ENCODE measurements around the gene PHOSPHO2. TPM values are rescaled to one million over a fixed set of nuclear protein-coding genes. Genes with fewer than 3 reads are reported as not detected.
A peak's percentile ranks its signal among the peaks of the same experiment; 100 is the strongest.

The PHOSPHO2 gene, protein sequence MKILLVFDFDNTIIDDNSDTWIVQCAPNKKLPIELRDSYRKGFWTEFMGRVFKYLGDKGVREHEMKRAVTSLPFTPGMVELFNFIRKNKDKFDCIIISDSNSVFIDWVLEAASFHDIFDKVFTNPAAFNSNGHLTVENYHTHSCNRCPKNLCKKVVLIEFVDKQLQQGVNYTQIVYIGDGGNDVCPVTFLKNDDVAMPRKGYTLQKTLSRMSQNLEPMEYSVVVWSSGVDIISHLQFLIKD
- 1 to 10 TPM; 2.6 to 3.4 TPM for total RNA-seq

DNA sequence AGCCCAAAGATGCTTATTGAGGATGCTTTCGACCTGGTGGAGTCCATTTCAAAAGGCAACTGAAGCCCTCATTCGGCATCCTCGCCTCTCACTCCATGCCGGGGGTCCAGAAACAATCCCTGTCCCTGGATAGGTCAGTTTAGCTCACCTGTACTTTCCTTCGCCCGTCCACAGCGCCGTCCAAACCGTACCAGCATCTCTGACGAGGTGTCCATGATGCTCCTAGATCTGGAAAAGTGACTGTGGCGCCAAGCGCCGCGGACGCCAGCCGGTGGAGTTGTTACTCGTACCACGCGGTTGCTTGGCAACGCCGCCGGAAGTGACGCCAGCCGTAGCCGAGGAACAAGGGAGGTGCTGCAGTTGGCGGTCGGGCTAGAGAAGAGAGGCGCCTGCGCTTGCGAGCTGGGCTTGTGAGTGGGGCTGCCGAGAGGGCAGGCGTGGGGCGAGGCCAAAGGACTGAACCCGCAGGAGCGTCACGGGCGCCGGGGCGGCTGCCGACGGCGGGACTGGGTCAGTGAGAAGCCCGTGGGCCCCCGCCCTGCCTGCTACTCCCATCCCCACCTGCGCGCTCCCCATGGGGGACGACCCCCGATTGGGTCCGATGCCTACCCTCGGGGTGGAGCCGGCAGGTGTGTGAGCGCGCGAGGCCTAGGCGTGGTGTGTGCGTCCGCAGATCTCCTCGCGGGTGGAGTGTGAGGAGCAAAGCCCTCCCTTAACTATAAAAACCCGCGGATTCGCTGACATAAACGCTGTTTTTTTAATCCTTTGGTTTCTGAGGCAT lies at the start of gene PHOSPHO2, which contains the start of gene CFAP210:
TSS of gene PHOSPHO2 (plus strand) at position 357 of the 781 bp plus-strand sequence. CDS start 6,503 bp downstream, outside the sequence.
TSS of gene CFAP210 (minus strand) at position 293 of the 781 bp plus-strand sequence. CDS start at position 215, 78 bp downstream.
- DNase-seq, result peak; percentile 99
- Mint-ChIP-seq H3K4me3 (peak within 1 kb of the TSS; percentile 90), H3K9me3 (peaks cover 15% of the 10 kb centered on the region), H3K4me1 (ENCODE audit: low read depth) (peaks cover 16% of the 10 kb centered on the region), H3K36me3 (peaks cover 20% of the 10 kb centered on the region), H3K27me3 (peaks cover 6% of the 10 kb centered on the region), H3K27ac (peak within 1 kb of the TSS; percentile 68)
- intact Hi-C loops (cut with micrococcal nuclease), result loop anchor here (1.0 to 5.0 kb wide), 5 partner anchors 11 to 168 kb away; partner anchors contain the start of genes PPIG, SSB and UBR3
- ChIA-PET POLR2A (interaction anchor here (0.7 to 1.6 kb wide), 3 partner anchors 11 to 109 kb away, joined by 3 to 9 read pairs (median 4); partner anchors contain the start of gene SSB), CTCF (interaction anchor here (0.6 to 1.8 kb wide), 3 partner anchors 11 to 41 kb away, joined by 3 to 7 read pairs (median 3); no protein-coding TSS in a partner anchor)

DNA sequence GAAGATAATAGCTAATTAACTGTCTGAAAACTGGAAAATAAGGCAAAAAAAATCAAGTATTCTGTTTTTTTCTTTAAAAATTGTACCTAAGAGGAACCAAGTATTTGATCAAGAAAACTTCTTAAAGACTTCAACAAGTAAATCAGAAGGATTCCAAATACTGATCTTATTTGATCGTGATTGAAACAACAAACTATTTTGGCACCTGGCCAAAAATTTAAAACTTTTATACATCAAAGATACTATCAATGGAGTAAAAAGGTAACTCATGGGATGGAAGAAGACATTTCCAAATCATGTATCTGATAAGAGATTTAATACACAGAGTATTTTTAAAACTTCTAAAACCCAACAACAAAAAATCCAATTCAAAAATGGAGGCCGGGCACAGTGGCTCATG lies 46.8 kb upstream of the PHOSPHO2 start:
- H3K27me3 Mint-ChIP-seq, result peaks cover 4% of the 10 kb centered on the region
- ChIA-PET CTCF (no interaction called here), POLR2A (no interaction called here)
- no peak overlapping the region for H3K4me3 Mint-ChIP-seq
- no peak for DNase-seq
- H3K27ac Mint-ChIP-seq, result no peak overlapping the region
- H3K4me1 Mint-ChIP-seq (ENCODE audit: low read depth), result no peaks in the 10 kb centered on the region
- intact Hi-C loops (cut with micrococcal nuclease), result no loop called here
- H3K9me3 Mint-ChIP-seq, result peaks cover 2% of the 10 kb centered on the region
- H3K36me3 Mint-ChIP-seq, result no peaks in the 10 kb centered on the region

DNA sequence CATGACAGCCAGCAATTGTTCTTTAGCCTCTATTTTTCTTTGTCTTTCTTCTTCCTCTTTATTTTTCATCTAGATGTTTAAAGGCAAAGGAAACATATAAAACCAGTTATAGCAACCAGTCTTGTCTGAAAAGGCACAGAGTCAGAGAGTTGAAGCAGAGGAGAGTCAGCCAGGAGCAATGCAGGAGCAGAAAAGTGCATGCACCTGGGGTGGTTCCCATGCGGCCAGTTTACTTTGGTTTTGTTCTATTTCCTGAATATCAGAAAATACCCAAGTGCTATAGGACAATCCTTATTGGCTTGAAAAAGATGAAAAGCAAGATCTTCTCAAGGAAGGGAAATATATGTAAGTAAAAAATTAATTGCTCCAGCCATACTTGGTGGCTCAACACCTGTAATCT lies 45.0 kb upstream of the PHOSPHO2 start:
- intact Hi-C loops (cut with micrococcal nuclease), result no loop called here
- ChIA-PET POLR2A (no interaction called here), CTCF (no interaction called here)
- DNase-seq, result no peak
- Mint-ChIP-seq H3K27ac (no peak overlapping the region), H3K9me3 (peaks cover 2% of the 10 kb centered on the region), H3K36me3 (no peaks in the 10 kb centered on the region), H3K4me1 (ENCODE audit: low read depth) (no peaks in the 10 kb centered on the region), H3K4me3 (no peak overlapping the region), H3K27me3 (peaks cover 6% of the 10 kb centered on the region)

DNA sequence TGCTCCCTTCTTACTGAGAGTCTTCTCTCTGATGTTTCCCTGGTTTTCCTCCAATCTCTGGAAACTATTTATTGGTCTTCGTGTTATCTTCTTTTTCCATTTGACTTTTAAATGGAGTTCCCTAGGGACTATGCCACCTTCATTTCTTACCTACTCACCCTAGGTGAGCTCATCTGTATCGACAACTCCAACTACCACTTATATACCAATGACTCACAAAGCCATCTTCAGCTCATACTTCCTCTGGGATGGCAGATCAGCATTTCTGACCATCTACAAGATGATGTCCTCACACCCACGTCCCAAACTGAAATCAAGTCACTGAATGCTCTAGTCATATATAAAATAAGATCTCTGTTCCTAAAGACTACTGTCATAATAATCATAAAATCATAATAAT lies 40.6 kb upstream of the PHOSPHO2 start:
- DNase-seq, result no peak
- H3K27ac Mint-ChIP-seq, result no peak overlapping the region
- no peak overlapping the region for H3K4me3 Mint-ChIP-seq
- intact Hi-C loops (cut with micrococcal nuclease), result no loop called here
- H3K36me3 Mint-ChIP-seq, result no peaks in the 10 kb centered on the region
- peaks cover 6% of the 10 kb centered on the region for H3K27me3 Mint-ChIP-seq
- CTCF ChIA-PET, result interaction anchor here (1.2 kb wide), 1 partner anchor 40 kb away, joined by 3 read pairs; no protein-coding TSS in a partner anchor
- POLR2A ChIA-PET, result no interaction called here
- H3K4me1 Mint-ChIP-seq (ENCODE audit: low read depth), result no peaks in the 10 kb centered on the region
- H3K9me3 Mint-ChIP-seq, result no peaks in the 10 kb centered on the region

DNA sequence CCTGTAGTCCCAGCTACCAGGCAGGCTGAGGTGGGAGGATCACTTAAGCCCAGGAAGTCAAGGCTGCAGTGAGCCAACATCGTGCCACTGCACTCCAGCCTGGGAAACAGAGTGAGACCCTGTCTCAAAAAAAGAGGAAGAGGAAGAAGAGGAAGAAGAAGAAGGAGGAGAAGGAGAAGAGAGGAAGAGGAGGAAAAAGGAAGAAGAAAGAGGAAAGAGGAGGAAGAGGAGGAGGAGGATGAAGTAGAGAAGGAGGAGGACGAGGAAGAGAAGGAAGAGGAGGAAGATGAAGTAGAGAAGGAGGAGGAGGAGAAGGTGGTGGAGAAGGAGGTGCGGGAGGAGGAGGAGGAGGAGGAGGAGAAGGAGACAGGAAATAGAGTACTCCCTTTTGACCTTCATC lies 38.1 kb upstream of the PHOSPHO2 start:
- H3K27ac Mint-ChIP-seq, result no peak overlapping the region
- H3K36me3 Mint-ChIP-seq, result no peaks in the 10 kb centered on the region
- intact Hi-C loops (cut with micrococcal nuclease), result no loop called here
- DNase-seq, result no peak
- no peaks in the 10 kb centered on the region for H3K4me1 Mint-ChIP-seq (ENCODE audit: low read depth)
- POLR2A ChIA-PET, result no interaction called here
- H3K9me3 Mint-ChIP-seq, result no peaks in the 10 kb centered on the region
- peaks cover 5% of the 10 kb centered on the region for H3K27me3 Mint-ChIP-seq
- CTCF ChIA-PET, result no interaction called here
- no peak overlapping the region for H3K4me3 Mint-ChIP-seq

DNA sequence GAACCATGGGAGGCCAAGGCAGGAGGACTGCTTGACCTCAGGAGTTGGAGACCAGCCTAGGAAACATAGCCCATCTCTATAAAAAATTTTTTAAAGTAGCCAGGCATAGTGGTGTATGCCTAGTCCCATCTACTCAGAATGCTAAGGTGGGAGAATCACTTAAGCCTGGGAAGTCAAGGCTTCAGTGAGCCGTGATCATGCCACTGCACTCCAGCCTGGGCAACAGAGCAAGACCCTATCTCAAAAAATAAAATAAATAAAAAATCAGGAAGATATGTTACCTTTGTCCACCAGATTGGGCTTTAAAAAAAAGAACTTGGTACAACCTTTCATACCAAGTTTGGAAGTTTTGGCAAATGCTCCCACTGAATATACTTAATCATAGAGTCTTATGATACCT lies 35.4 kb upstream of the PHOSPHO2 start:
- Mint-ChIP-seq H3K4me1 (ENCODE audit: low read depth) (no peaks in the 10 kb centered on the region), H3K9me3 (no peaks in the 10 kb centered on the region), H3K4me3 (no peak overlapping the region), H3K27ac (no peak overlapping the region), H3K36me3 (no peaks in the 10 kb centered on the region), H3K27me3 (peaks cover 2% of the 10 kb centered on the region)
- CTCF ChIA-PET, result no interaction called here
- no peak for DNase-seq
- POLR2A ChIA-PET, result no interaction called here
- intact Hi-C loops (cut with micrococcal nuclease), result no loop called here

DNA sequence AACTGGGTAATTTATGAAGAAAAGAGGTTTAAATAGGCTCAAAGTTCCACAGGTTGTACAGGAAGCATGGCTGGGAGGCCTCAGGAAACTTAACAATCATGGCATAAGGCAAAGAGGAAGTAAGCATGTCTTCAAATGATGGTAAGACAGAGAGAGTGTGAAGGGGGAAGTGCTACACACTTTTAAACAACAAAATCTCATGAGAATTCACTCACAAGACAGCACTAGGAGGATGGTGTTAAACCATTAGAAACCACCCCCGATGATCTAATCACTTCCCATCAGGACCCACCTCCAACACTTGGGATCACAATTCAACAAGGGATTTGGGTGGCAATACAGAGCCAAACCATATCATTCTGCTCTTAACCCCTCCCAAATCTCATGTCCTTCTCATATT lies 34.9 kb upstream of the PHOSPHO2 start:
- H3K27ac Mint-ChIP-seq, result no peak overlapping the region
- intact Hi-C loops (cut with micrococcal nuclease), result no loop called here
- H3K4me3 Mint-ChIP-seq, result no peak overlapping the region
- DNase-seq, result no peak
- no peaks in the 10 kb centered on the region for H3K36me3 Mint-ChIP-seq
- CTCF ChIA-PET, result no interaction called here
- POLR2A ChIA-PET, result no interaction called here
- peaks cover 2% of the 10 kb centered on the region for H3K27me3 Mint-ChIP-seq
- H3K4me1 Mint-ChIP-seq (ENCODE audit: low read depth), result no peaks in the 10 kb centered on the region
- no peaks in the 10 kb centered on the region for H3K9me3 Mint-ChIP-seq

DNA sequence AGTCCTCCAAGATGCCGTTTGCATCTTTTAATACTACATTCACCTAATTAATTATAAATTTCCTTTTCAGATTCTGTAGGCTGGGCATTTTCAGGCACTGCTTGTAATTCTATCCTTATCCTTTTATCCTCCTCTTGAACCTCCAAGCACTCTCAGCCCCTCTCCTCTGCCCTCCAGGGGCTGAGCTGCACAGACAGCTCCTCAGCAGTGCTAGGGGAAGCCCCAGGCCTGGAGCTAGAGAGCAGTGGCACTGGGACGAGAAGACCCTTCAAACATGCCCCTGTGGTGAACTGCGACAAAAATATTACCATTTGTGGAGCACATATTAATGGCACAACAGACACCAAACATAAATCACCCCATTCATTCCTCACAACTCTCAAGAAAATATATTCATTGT lies 33.0 kb upstream of the PHOSPHO2 start:
- intact Hi-C loops (cut with micrococcal nuclease), result no loop called here
- Mint-ChIP-seq H3K4me3 (no peak overlapping the region), H3K36me3 (no peaks in the 10 kb centered on the region), H3K27ac (no peak overlapping the region), H3K27me3 (peaks cover 2% of the 10 kb centered on the region), H3K4me1 (ENCODE audit: low read depth) (no peaks in the 10 kb centered on the region), H3K9me3 (no peaks in the 10 kb centered on the region)
- no peak for DNase-seq
- ChIA-PET CTCF (no interaction called here), POLR2A (no interaction called here)

DNA sequence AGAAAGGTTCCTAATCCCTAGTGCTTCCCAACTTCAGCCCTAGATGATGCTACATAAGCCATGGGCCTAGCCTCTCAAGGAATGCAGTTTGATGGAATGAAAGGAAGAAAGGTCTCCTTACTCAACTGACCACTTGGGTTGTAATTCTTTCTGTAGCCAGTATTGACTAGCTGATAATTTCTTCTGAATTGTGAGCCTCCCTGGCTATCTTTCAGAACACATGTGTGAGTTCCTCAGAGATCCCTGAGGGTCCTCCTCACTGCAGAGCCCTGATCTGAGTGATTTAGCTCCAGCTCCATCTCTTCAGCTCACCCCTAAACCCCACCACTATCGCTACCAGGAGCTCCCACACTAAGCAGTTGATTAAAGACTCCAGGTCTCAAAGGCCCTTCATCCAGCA lies 31.5 kb upstream of the PHOSPHO2 start:
- no peaks in the 10 kb centered on the region for H3K4me1 Mint-ChIP-seq (ENCODE audit: low read depth)
- H3K9me3 Mint-ChIP-seq, result no peaks in the 10 kb centered on the region
- no peaks in the 10 kb centered on the region for H3K36me3 Mint-ChIP-seq
- no peak for DNase-seq
- ChIA-PET POLR2A (interaction anchor here (0.6 kb wide), 1 partner anchor 153 kb away, joined by 3 read pairs; no protein-coding TSS in a partner anchor), CTCF (no interaction called here)
- intact Hi-C loops (cut with micrococcal nuclease), result no loop called here
- no peak overlapping the region for H3K27ac Mint-ChIP-seq
- H3K27me3 Mint-ChIP-seq, result peaks cover 2% of the 10 kb centered on the region
- H3K4me3 Mint-ChIP-seq, result no peak overlapping the region

DNA sequence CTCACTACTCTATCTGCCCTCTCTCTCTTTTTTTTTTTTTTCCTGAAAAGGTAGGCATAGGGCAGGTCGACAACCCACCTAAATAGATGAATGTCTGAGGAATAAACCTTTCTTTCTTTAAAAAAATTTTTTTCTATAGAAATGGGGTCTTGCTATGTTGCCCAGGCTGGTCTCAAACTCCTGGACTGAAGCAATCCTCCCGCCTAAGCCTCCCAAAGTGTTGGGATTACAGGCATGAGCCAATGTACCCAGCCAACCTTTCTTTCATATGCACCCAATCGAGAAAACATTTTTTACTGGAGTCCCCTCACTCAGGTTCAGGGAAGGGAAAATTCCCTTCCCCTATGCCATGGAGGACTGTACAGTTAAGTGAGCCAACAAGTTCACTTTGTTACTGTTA lies 31.0 kb upstream of the PHOSPHO2 start:
- Mint-ChIP-seq H3K27ac (no peak overlapping the region), H3K27me3 (peaks cover 2% of the 10 kb centered on the region), H3K4me1 (ENCODE audit: low read depth) (no peaks in the 10 kb centered on the region), H3K4me3 (no peak overlapping the region), H3K9me3 (no peaks in the 10 kb centered on the region), H3K36me3 (no peaks in the 10 kb centered on the region)
- intact Hi-C loops (cut with micrococcal nuclease), result no loop called here
- DNase-seq, result no peak
- CTCF ChIA-PET, result no interaction called here
- POLR2A ChIA-PET, result interaction anchor here (0.6 kb wide), 1 partner anchor 153 kb away, joined by 3 read pairs; no protein-coding TSS in a partner anchor

DNA sequence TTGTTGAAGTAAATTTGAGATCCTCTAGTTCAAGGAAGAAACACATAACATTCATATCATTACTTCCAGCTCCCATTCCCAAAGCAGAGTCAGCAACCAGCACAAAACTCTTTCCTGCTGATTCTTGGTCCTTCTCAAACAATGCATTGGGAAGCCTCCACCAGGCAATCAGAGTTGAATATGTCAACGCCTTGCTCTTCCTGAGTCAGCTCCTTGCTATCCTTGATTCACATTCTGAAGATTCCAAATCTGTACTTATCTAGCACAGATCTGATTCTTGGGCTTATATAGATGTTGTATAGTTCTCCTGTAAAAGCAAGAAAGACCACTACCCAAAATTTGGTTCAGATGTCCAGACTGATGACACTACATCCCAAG lies 29.7 kb upstream of the PHOSPHO2 start:
- no peak overlapping the region for H3K27ac Mint-ChIP-seq
- ChIA-PET POLR2A (no interaction called here), CTCF (no interaction called here)
- intact Hi-C loops (cut with micrococcal nuclease), result no loop called here
- no peak overlapping the region for H3K4me3 Mint-ChIP-seq
- no peaks in the 10 kb centered on the region for H3K9me3 Mint-ChIP-seq
- H3K36me3 Mint-ChIP-seq, result no peaks in the 10 kb centered on the region
- no peak for DNase-seq
- H3K27me3 Mint-ChIP-seq, result peaks cover 2% of the 10 kb centered on the region
- no peaks in the 10 kb centered on the region for H3K4me1 Mint-ChIP-seq (ENCODE audit: low read depth)

DNA sequence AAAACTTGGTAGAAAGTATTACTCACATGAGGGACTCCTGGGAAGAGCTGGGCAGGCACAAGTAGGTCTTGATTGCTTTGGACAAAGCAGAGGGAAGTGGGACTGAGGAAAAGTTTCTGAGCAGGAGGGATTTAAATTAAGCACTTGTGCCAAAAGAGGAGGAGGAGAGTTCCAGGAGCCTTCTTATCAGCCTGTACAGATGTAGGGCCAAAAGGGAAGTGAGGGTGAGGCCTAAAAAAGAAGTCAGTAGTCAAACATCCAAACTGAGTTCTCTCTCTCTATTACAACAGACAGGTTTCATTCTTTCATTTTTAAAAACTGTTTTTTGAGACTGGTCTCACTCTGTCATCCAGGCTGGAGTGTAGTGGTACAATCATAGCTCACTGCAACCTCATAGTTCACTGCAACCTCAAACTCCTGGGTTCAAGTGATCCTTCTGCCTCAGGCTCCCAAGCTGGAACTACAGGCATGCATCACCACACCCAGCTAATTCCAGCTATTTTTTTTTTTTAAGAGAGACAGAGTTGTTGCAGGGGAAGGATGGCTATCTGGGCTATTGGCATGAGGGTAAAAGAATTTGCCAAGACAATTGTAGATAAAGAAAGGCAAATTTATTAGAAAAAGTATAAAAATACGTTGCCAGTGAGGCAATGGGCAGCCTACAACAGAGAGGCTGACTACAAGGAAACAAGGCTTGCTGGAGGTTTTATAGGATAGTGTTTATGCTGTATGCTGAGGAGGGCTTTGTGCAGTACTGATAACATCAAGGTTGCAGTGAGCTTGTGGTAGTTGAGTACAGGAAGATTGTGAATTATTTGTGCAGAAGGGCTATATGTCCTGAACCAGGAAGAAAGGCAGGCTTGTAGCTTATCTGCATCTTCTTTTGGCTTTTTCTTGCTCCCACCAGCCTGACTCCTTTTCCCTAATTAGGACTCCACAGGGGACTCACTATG lies 29.0 kb upstream of the PHOSPHO2 start:
- POLR2A ChIA-PET, result no interaction called here
- Mint-ChIP-seq H3K27me3 (no peaks in the 10 kb centered on the region), H3K9me3 (no peaks in the 10 kb centered on the region), H3K36me3 (no peaks in the 10 kb centered on the region), H3K4me1 (ENCODE audit: low read depth) (no peaks in the 10 kb centered on the region), H3K27ac (no peak overlapping the region), H3K4me3 (no peak overlapping the region)
- intact Hi-C loops (cut with micrococcal nuclease), result no loop called here
- DNase-seq, result no peak
- CTCF ChIA-PET, result no interaction called here
